NCI-H526 treated with DMSO at 0.1 percent for 48 hours (cell line): ENCODE data around the gene CCDC57.

ENCODE experiments used
- DNase-seq: peaks from one replicate; lab custom pipeline; 2025; lab: John Stamatoyannopoulos, UW

The CCDC57 gene

GRCh38 chr17:82080789-82081464 is 131.7 kb downstream of the CCDC57 start:
- no peak for DNase-seq

GRCh38 chr17:82080048-82080788 is 132.4 kb downstream of the CCDC57 start:
- DNase-seq: no peak

DNA sequence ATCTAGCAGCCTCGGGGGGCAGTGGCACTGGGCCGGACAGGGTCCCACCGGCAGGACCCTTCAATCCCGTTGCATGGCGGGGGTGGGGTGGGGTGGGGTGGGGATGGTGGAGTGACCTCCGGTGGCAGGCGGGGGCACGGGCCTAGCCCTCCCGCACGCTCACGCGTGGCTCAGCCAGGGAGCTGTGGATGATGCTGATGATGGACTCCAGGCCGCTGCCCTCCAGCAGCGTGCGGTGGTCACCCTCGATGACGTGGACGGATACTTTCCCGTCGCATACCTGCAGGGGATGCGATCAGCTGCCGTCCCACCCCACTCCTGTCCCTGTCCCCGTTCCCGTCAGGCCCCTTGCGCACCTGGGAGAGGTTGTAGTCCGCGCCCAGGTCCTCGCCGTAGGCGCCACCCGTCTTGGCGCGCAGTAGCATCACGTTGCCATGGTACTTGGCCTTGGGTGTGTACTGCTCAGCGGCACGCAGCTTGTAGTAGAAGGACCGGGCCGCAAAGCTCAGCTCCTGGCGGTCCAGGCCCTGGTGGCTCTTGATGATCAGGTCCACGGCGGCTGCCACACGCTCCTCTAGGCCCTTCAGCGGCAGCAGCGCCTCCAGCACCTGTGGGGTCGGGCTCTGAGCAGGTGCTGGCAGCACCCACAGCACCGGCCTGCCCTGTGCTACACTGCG is 133.5 kb downstream of the CCDC57 start:
- no peak for DNase-seq

- DNase-seq: no peak
Measured at GRCh38 chr17:82078433-82078832, 134.2 kb downstream of the CCDC57 start.

DNA sequence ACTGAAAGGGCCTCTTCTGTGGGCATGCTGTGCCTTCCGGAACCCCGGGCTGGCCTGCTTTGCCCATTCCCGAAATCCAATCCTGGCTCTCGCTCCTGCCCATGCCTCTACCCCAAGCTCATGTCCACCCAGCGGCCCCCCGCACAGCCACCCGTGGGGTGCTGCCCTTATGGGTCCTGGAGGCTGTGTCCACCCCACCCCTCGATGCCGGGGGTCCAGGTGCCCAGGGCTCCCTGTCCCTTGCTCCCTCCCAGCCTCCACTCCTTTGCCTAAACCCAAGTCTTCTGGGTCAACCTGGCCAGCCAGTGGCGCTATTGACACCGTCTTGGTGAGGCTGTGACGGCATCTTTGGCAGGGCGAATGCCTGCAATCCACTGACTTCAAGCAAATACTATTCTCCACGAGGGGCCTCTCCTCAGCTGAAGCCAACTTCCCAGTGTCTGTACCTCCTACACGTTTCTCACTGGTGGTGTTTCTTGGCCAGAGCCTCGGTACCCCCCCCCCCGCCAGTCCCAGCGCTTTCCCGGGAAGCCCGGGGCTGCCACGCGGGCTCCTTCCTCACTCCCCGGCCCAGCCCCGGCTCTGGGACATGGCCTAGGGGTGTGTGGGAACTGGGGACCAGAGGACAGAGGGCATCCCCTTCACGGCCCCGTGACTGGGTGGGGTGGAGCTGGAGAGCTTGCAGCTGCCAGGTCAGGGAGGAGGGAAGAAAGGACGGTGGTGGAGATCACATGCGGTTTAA is 134.9 kb downstream of the CCDC57 start:
- no peak for DNase-seq

- DNase-seq: no peak
Measured at GRCh38 chr17:82076785-82077591, 135.7 kb downstream of the CCDC57 start.

GRCh38 chr17:82076018-82076784 is 136.4 kb downstream of the CCDC57 start:
- no peak for DNase-seq

DNA sequence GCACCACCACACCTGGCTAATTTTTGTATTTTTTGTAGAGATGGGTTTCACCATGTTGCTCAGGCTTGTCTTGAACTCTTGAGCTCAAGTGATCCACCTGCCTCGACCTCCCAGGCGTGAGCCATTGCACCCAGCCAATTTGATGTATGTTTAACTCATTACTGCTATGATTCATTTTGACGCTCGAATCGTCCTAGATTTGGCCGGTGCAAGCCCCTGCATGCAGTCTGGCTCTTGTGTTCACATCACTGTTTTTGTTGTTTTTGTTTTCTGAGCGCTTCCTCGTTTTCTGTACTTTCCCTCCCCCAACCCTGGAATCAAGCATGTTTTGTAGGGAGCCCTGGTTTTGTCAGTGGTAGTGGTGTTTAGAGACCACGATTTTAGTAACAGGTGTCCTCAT is 139.2 kb downstream of the CCDC57 start:
- no peak for DNase-seq

DNA sequence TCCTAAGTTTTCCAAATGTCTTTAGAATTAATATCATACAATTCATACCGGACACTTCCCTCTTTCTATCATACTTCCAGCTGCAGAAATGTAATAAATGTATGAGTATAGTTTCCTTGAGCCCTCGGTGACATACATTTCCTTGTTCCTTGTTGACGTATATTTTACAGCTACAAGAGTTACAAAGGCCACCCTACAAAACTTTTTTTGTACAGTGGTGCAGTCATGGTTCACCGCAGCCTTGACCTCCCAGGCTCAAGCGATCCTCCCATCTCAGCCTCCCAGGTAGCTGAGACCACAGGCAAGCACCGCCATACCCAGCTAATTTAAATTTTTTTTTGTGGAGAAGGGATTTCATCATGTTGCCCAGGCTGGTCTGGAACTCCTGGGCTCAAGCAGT is 139.8 kb downstream of the CCDC57 start:
- no peak for DNase-seq

- DNase-seq: no peak
Measured at GRCh38 chr17:82070611-82071010, 142.0 kb downstream of the CCDC57 start.

DNA sequence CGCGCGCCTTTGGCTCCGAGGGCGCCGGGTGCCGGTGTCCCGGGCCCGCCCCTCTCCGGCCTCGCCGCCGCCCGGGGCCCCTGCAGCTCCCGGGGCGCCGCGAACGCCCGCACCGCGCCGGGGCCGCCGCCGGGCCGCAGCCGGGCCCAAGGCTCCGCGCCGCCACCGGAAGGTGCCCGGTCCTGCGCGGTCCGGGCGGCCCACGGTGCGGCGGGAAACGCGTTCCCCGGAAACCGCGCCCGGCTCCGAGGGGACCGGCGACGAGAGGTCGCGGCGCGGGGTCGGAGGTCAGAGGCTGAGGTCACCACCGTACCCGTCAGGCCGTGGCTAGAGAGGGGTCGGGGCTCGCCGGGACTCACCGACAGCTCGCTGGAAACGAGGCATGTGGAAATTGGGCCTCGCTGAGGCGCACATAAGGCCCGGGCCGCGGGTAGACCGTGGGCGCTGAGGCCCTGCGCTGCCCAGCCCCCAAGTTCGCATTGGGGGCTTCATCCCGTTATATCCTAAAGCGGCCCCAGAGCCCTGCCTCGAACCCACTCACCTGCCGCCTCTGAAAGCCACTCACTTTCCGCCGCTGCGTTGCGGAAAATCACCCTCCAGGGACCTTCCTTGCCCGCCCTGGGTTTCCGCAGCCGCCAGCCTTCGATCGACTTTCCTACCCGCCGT is 146.9 kb downstream of the CCDC57 start, which contains the start of gene DUS1L:
TSS of gene DUS1L (minus strand) at position 167 of the 666 bp plus-strand sequence. CDS start 745 bp downstream, outside the sequence.
- DNase-seq: no peak

DNA sequence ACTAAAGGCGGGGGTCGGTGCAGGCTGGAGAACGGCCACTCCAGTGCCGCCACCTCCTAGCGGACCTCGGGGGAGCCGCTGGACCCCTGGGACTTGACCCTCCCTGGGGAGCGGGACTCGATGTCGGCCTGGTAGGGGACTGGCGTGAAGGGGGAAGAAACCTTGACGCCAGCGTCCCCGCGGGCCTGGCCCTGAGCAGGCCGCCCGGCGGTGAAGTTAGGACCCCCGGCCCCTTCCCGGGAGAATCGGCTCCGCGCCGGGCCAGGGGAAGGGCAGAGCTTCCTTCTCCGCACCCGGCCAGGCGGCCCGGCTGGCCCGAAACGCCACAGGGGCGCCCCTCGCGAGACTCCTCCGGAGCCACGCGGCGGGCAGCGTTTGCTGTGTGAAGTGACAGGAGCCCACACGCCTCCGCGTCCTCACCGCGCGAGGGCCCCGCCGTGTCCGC is 147.4 kb downstream of the CCDC57 start:
- no peak for DNase-seq

GRCh38 chr17:82064433-82065192 is 148.0 kb downstream of the CCDC57 start:
- DNase-seq: peak; percentile 8

- no peak for DNase-seq
Measured at GRCh38 chr17:82063424-82064415, 148.9 kb downstream of the CCDC57 start.

DNA sequence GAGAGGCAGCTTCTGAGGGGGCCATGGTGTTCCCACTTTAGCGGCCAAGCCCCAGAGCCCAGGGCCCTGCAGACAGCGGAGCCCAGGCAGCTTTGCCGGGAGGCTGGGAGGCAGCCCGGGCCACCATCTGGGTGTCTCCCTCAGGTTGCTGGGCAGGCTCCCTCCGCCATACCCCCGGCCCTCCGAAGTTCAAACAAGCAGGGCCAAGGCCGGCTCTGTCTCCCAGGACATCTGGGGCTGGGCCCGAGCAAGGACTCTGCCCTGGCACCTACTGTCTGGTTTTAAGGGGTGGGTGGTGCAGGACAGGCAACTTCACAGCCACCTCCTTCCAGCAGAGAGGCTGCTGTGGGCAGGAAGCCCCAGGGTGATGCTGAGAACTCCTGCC is 149.7 kb downstream of the CCDC57 start:
- no peak for DNase-seq

GRCh38 chr17:82062076-82062983 is 150.3 kb downstream of the CCDC57 start:
- no peak for DNase-seq
